Smooth muscle cell (in vitro differentiated cells): ENCODE data around the gene CORO1C. TPM values are rescaled to one million over a fixed set of nuclear protein-coding genes. Genes with fewer than 3 reads are reported as not detected.
"Not testable (repeated sequence)": the region's sequence is repeated elsewhere in the genome, so short reads cannot be mapped to it uniquely, and the experiment has no call there.

Experiments
- DNase-seq: peaks from one replicate; lab custom pipeline; 2025; ENCODE audit not compliant: unreplicated experiment; lab: John Stamatoyannopoulos, UW
- H2AFZ ChIP-seq: fragments of 200-600 bp; sonication (generic); 2 replicates; pipeline ENCODE4 v1.6.0; 2016; ENCODE audit warnings: antibody characterized with exemption, low read depth, mild to moderate bottlenecking
- H3F3A ChIP-seq: fragments of 200-600 bp; sonication (generic); 2 replicates; pipeline ENCODE4 v1.6.0; 2017; ENCODE audit warnings: antibody characterized with exemption, low read depth
- H3K27ac ChIP-seq: fragments of 200-600 bp; sonication (generic); 2 replicates; pipeline ENCODE4 v1.5.1; 2016; ENCODE audit warnings: low read depth, mild to moderate bottlenecking
- H3K27me3 ChIP-seq: fragments of 200-600 bp; sonication (generic); 2 replicates; pipeline ENCODE4 v1.6.1; 2016; ENCODE audit warnings: low read depth, mild to moderate bottlenecking
- H3K36me3 ChIP-seq: fragments of 200-600 bp; sonication (generic); 2 replicates; pipeline ENCODE4 v1.5.1; 2016; ENCODE audit warnings: low read depth
- H3K4me1 ChIP-seq: fragments of 200-600 bp; sonication (generic); 2 replicates; pipeline ENCODE4 v1.5.1; 2016; ENCODE audit warnings: low read depth
- H3K4me2 ChIP-seq: fragments of 200-600 bp; sonication (generic); 2 replicates; pipeline ENCODE4 v1.6.0; 2016; ENCODE audit warnings: mild to moderate bottlenecking
- H3K4me3 ChIP-seq: fragments of 200-600 bp; sonication (generic); 2 replicates; pipeline ENCODE4 v1.5.1; 2016; ENCODE audit warnings: mild to moderate bottlenecking
- H3K79me2 ChIP-seq: fragments of 200-600 bp; sonication (generic); 2 replicates; pipeline ENCODE4 v1.6.0; 2016; ENCODE audit warnings: low read depth, mild to moderate bottlenecking
- H3K9ac ChIP-seq: fragments of 200-600 bp; sonication (generic); 2 replicates; pipeline ENCODE4 v1.6.0; 2016; ENCODE audit warnings: low read depth
- H3K9me3 ChIP-seq: fragments of 200-600 bp; sonication (generic); replicated peaks from 2 replicates; pipeline ENCODE4 v1.5.1; 2016; ENCODE audit warnings: low read depth
- H4K20me1 ChIP-seq: fragments of 200-600 bp; sonication (generic); 2 replicates; pipeline ENCODE4 v1.6.0; 2016; ENCODE audit warnings: low read depth
- CTCF ChIP-seq: fragments of 200-600 bp; sonication (generic); IDR thresholded peaks from 2 replicates; pipeline ENCODE4 v1.5.1; 2017; ENCODE audit warnings: borderline replicate concordance, mild to moderate bottlenecking, antibody characterized with exemption; ENCODE audit not compliant: insufficient read depth, poor library complexity, severe bottlenecking
- WGBS: methylation state at CpG from one replicate; pipeline ENCODE4 v1.1.7; 2016; ENCODE audit warnings: low lambda C conversion rate; 5-methylcytosine and 5-hydroxymethylcytosine counted together
- polyA plus RNA-seq: library from polyadenylated mRNA; unstranded; fragments of >200 nt; fragmentation: Nextera tagmentation; extraction: Ambion mirVana; gene quantifications from 2 replicates; pipeline ENCODE4 v1.2.1, GENCODE V29; 2016
- total RNA-seq: library from RNA; depleted of rRNA; stranded (reverse); fragments of >200 nt; gene quantifications from 2 replicates; pipeline ENCODE4 v1.2.3, GENCODE V29; 2014

CORO1C gene
- total and polyA plus RNA-seq, 2 experiments from 2014 or later: 96.7 to 136 TPM

DNA sequence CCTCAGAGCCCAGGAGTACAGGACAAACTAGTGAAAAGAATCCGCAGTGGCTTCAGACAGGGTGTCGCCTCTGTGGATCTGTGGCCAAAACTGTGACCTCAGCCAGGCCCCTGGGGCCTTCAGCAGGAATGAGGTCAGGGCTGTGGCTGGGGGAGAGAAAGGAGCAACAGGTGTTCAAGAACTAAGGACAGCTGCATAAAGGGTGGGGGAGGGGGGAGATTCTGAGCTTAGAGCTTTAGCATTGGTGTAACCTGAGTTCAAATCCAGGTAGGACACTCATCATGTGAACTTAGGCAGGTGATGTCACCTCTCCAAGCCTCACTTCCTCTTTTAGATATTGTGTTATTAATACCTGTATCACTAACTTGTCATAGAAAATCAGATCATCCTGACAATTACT is 40.9 kb upstream of the CORO1C start:
- H4K20me1 ChIP-seq: no peaks in the 10 kb centered on the region
- no peak overlapping the region for H2AFZ ChIP-seq
- no peaks in the 10 kb centered on the region for H3K9me3 ChIP-seq
- H3K9ac ChIP-seq: no peak overlapping the region
- H3F3A ChIP-seq: no peaks in the 10 kb centered on the region
- no peaks in the 10 kb centered on the region for H3K4me1 ChIP-seq
- no peak overlapping the region for H3K27ac ChIP-seq
- no peak overlapping the region for H3K4me2 ChIP-seq
- no peaks in the 10 kb centered on the region for H3K27me3 ChIP-seq
- H3K36me3 ChIP-seq: no peaks in the 10 kb centered on the region
- DNase-seq: no peak
- no peaks in the 10 kb centered on the region for H3K79me2 ChIP-seq
- 85% methylated on average over 2 of the region's 2 CpGs for WGBS
- H3K4me3 ChIP-seq: no peak overlapping the region
- TF ChIP-seq CTCF: no peak

DNA sequence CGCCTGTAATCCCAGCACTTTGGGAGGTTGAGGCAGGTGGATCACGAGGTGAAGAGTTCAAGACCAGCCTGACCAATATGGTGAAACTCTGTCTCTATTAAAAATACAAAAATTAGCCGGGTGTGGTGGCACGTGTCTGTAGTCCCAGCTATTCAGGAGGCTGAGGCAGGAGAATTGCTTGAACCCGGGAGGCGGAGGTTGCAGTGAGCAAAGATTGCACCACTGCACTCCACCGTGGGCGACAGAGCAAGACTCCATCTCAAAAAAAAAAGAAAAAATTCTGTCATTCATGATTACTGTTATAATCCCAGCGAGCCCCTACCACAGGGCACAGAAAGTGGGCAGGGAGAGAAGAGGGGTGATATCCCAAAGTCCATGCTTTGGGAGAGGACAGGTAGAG is 40.5 kb upstream of the CORO1C start:
- H3K79me2 ChIP-seq, H4K20me1 ChIP-seq, H3K36me3 ChIP-seq, H3K4me2 ChIP-seq, H3K27me3 ChIP-seq, H3K9me3 ChIP-seq, H3K4me1 ChIP-seq, DNase-seq, H3K9ac ChIP-seq, H3K27ac ChIP-seq, H3F3A ChIP-seq, H2AFZ ChIP-seq, H3K4me3 ChIP-seq: not testable (repeated sequence)
- 94% methylated on average over 9 of the region's 9 CpGs for WGBS

- H3K27ac ChIP-seq: no peak overlapping the region
- no peaks in the 10 kb centered on the region for H3K4me1 ChIP-seq
- DNase-seq: no peak
- no peaks in the 10 kb centered on the region for H4K20me1 ChIP-seq
- no peaks in the 10 kb centered on the region for H3K36me3 ChIP-seq
- H3K27me3 ChIP-seq: no peaks in the 10 kb centered on the region
- H3K9ac ChIP-seq: no peak overlapping the region
- H3K4me2 ChIP-seq: no peak overlapping the region
- no peak for TF ChIP-seq CTCF
- H3K79me2 ChIP-seq: no peaks in the 10 kb centered on the region
- WGBS: 92% methylated on average over 1 of the region's 1 CpG
- H3K9me3 ChIP-seq: no peaks in the 10 kb centered on the region
- no peak overlapping the region for H3K4me3 ChIP-seq
- H2AFZ ChIP-seq: no peak overlapping the region
- H3F3A ChIP-seq: no peaks in the 10 kb centered on the region
These were observed 39.6 kb upstream of the CORO1C start for GRCh38 chr12:108770963-108771362.

DNA sequence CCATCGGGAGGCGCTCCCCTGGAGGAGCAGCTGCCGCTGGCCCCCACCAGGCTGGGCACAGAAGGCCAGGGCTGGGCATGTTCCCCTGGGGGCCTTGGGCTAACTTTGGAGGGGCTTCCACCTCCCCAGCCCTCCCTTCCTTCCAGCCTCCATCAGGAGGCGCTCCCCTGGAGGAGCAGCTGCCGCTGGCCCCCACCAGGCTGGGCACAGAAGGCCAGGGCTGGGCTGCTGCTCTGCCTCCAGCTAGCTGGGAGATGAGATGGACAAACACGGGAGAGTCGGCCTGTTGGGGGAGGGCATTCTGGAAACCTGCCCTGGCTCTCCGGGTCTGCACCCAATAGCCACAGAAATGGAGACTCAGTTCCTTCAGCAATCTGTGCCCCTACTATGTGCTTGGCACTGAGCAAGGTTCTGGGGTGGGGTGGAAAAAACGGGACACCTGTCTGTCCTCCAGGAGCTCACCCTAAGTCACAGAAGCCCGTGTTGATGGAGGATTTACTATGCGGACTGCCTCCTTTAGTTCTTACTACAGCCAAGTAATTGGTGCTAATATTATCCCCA is 39.0 kb upstream of the CORO1C start:
- Histone ChIP-seq H3K4me3 (no peak overlapping the region), H3K9ac (no peak overlapping the region), H3F3A (no peaks in the 10 kb centered on the region), H3K4me1 (no peaks in the 10 kb centered on the region), H3K36me3 (no peaks in the 10 kb centered on the region), H3K79me2 (no peaks in the 10 kb centered on the region), H2AFZ (no peak overlapping the region), H3K27ac (no peak overlapping the region), H4K20me1 (no peaks in the 10 kb centered on the region), H3K4me2 (no peak overlapping the region), H3K27me3 (no peaks in the 10 kb centered on the region), H3K9me3 (no peaks in the 10 kb centered on the region)
- TF ChIP-seq CTCF: no peak
- DNase-seq: no peak
- WGBS: 83% methylated on average over 11 of the region's 11 CpGs
